Measurements from ENCODE around the gene HSPA12B.

Gene HSPA12B

GRCh38 chr20:3767427-3768341 is 35.2 kb downstream of the HSPA12B start, which contains the start of gene ADISSP:
Gene ADISSP, minus strand, starts transcription at chr20:3767753. Its CDS starts 7,653 bp downstream, at chr20:3760100.
- peak; percentile 93 to 99 (median 96) for DNase-seq

- DNase-seq: peak; percentile 70 to 89 (median 88)
These were observed 36.1 kb downstream of the HSPA12B start for GRCh38 chr20:3768342-3769130.

GRCh38 chr20:3771552-3772058 is 39.1 kb downstream of the HSPA12B start:
- no peak for DNase-seq

- DNase-seq: no peak
These were observed 43.1 kb downstream of the HSPA12B start for GRCh38 chr20:3775457-3776108.

- peak in 1 of 5 experiments; percentile 47 for DNase-seq
These were observed 44.9 kb downstream of the HSPA12B start for GRCh38 chr20:3777381-3777715.

GRCh38 chr20:3777716-3778629 is 45.5 kb downstream of the HSPA12B start:
- DNase-seq: peak in 3 of 5 experiments; percentile 37 to 70 (median 45)

- DNase-seq: no peak
These were observed 46.5 kb downstream of the HSPA12B start for GRCh38 chr20:3778976-3779375.

GRCh38 chr20:3781153-3781910 is 48.8 kb downstream of the HSPA12B start, which contains the start of gene SPEF1:
Gene SPEF1, minus strand, starts transcription at chr20:3781448. Its CDS starts 161 bp downstream, at chr20:3781287.
- DNase-seq: peak in 3 of 5 experiments; percentile 24 to 70 (median 39)

GRCh38 chr20:3782597-3782996 is 50.1 kb downstream of the HSPA12B start:
- no peak for DNase-seq

- no peak for DNase-seq
These were observed 50.6 kb downstream of the HSPA12B start for GRCh38 chr20:3783068-3783489.

GRCh38 chr20:3783511-3784195 is 51.2 kb downstream of the HSPA12B start:
- DNase-seq: no peak

- DNase-seq: no peak
These were observed 51.9 kb downstream of the HSPA12B start for GRCh38 chr20:3784216-3784853.

GRCh38 chr20:3784863-3785239 is 52.4 kb downstream of the HSPA12B start:
- no peak for DNase-seq

GRCh38 chr20:3785240-3786125 is 53.0 kb downstream of the HSPA12B start:
- DNase-seq: no peak

GRCh38 chr20:3786126-3786484 is 53.6 kb downstream of the HSPA12B start:
- peak in 2 of 5 experiments; percentile 34 to 74 for DNase-seq

- peak; percentile 84 to 93 (median 85) for DNase-seq
These were observed 54.3 kb downstream of the HSPA12B start, which contains the start of gene CENPB for GRCh38 chr20:3786665-3787323. Gene CENPB, minus strand, starts transcription at chr20:3786740. Its CDS starts 257 bp downstream, at chr20:3786483.

GRCh38 chr20:3787324-3788014 is 55.0 kb downstream of the HSPA12B start:
- DNase-seq: no peak
